Keratinocyte (primary cell): ENCODE data around the gene GLRX5. TPM values are rescaled to one million over a fixed set of nuclear protein-coding genes. Genes with fewer than 3 reads are reported as not detected.

Experiments
- DNase-seq: peaks from one replicate; pipeline ENCODE4 v3.0.0-alpha.2; 2011; ENCODE audit warnings: low read depth, missing footprints, low spot score
- FAIRE-seq: peaks from 2 replicates; lab custom pipeline; 2011; peaks lifted over from hg19 to GRCh38; lab: Jason Lieb, UNC
- H2AFZ ChIP-seq: 2 replicates; pipeline ENCODE4 v1.6.0; 2012; ENCODE audit warnings: low read length, control low read depth, inconsistent platforms; ENCODE audit not compliant: control insufficient read depth
- H3K27ac ChIP-seq: 2 replicates; pipeline ENCODE4 v1.5.1; 2011; ENCODE audit warnings: low read length; ENCODE audit not compliant: control insufficient read depth, insufficient read depth
- H3K27me3 ChIP-seq: 3 replicates; pipeline ENCODE4 v1.6.0; 2011; ENCODE audit warnings: low read length; ENCODE audit not compliant: control insufficient read depth, insufficient read depth; ENCODE audit errors: extremely low read depth
- H3K36me3 ChIP-seq, 2 experiments: 2 replicates in 1 of 2; 3 replicates in 1 of 2; pipeline ENCODE4 v1.5.1; 2011; ENCODE audit warnings: low read length in 2 of 2, mild to moderate bottlenecking in 1 of 2; ENCODE audit not compliant: control insufficient read depth in 2 of 2, insufficient read depth in 2 of 2; ENCODE audit errors: extremely low read depth in 1 of 2
- H3K4me1 ChIP-seq: 3 replicates; pipeline ENCODE4 v1.5.1; 2011; ENCODE audit warnings: low read length; ENCODE audit not compliant: control insufficient read depth, insufficient read depth; ENCODE audit errors: extremely low read depth
- H3K4me2 ChIP-seq: 3 replicates; pipeline ENCODE4 v1.6.0; 2011; ENCODE audit warnings: low read depth, low read length; ENCODE audit not compliant: control insufficient read depth, insufficient read depth; ENCODE audit errors: extremely low read depth
- H3K4me3 ChIP-seq, 3 experiments: fragments of 200-600 bp in 1 of 3; sonication (generic) in 1 of 3; 2 replicates in 2 of 3; 3 replicates in 1 of 3; pipeline ENCODE4 v1.5.1; 2011 to 2016; ENCODE audit warnings: low read length in 3 of 3, mild to moderate bottlenecking in 3 of 3, control low read depth in 2 of 3, inconsistent platforms in 1 of 3, low read depth in 1 of 3, mixed read lengths in 1 of 3, mixed run types in 1 of 3, moderate library complexity in 1 of 3; ENCODE audit not compliant: control insufficient read depth in 2 of 3, insufficient read depth in 2 of 3; ENCODE audit errors: extremely low read depth in 1 of 3
- H3K79me2 ChIP-seq: 2 replicates; pipeline ENCODE4 v1.6.0; 2012; ENCODE audit warnings: low read length; ENCODE audit not compliant: control insufficient read depth, insufficient read depth
- H3K9ac ChIP-seq: 3 replicates; pipeline ENCODE4 v1.6.0; 2011; ENCODE audit warnings: low read length; ENCODE audit not compliant: control insufficient read depth, insufficient read depth; ENCODE audit errors: extremely low read depth
- H3K9me1 ChIP-seq: 3 replicates; pipeline ENCODE4 v1.6.0; 2011; ENCODE audit warnings: low read length; ENCODE audit not compliant: control insufficient read depth, insufficient read depth; ENCODE audit errors: extremely low read depth
- H3K9me3 ChIP-seq: 2 replicates; pipeline ENCODE4 v1.5.1; 2012; ENCODE audit warnings: low read depth, low read length; ENCODE audit not compliant: control insufficient read depth
- H4K20me1 ChIP-seq: 3 replicates; pipeline ENCODE4 v1.6.0; 2011; ENCODE audit warnings: low read length; ENCODE audit not compliant: control insufficient read depth, insufficient read depth; ENCODE audit errors: extremely low read depth
- EZH2 ChIP-seq: IDR thresholded peaks from one replicate; pipeline ENCODE4 v1.6.1; 2012; ENCODE audit warnings: inconsistent platforms, mild to moderate bottlenecking, low read length, moderate library complexity
- dilution Hi-C: fragments of 300-500 bp; cut with MboI; formaldehyde crosslinking; loops from one replicate; pipeline ENCODE4 v1.7.0; 2020; ENCODE audit warnings: low sequenced_read_pairs; ENCODE audit not compliant: extremely low pct_ligation_motif_present
- polyA plus RNA-seq, 5 experiments: library from polyadenylated mRNA; depleted of rRNA in 3 of 5; stranded (reverse) in 3 of 5; stranded (forward) in 1 of 5; unstranded in 1 of 5; fragments of >200 nt; gene quantifications; 1 replicate in 1 of 5; 2 replicates in 3 of 5; 3 replicates in 1 of 5; pipeline versions ENCODE4 v1.2.1 to v1.2.3, GENCODE V29; 2011 to 2012; ENCODE audit warnings: missing spikeins in 2 of 5, low read depth in 1 of 5, low replicate concordance in 1 of 5
- TF ChIP-seq, protein P1 (sequence below), 3 experiments: IDR thresholded peaks in 1 of 3; conservative IDR thresholded peaks in 1 of 3; optimal IDR thresholded peaks in 1 of 3; 2 replicates in 2 of 3; 3 replicates in 1 of 3; pipeline versions ENCODE3 to v1.5.1; 2011; ENCODE audit warnings: low read length in 3 of 3, mild to moderate bottlenecking in 3 of 3, moderate library complexity in 2 of 3, control low read depth in 1 of 3, inconsistent platforms in 1 of 3; ENCODE audit not compliant: insufficient read depth in 2 of 3; ENCODE audit errors: extremely low read depth in 1 of 3

Gene GLRX5
- polyA plus RNA-seq, 1 donor (not counting 4 experiments of a cell fraction or from before 2014, with no cell fraction given): 60.9 TPM

GRCh38 chr14:95529216-95529615, 5.6 kb upstream of the GLRX5 start:
- H4K20me1 ChIP-seq: peaks cover 11% of the 10 kb centered on the region
- no peak for FAIRE-seq
- TF ChIP-seq, protein P1, sequence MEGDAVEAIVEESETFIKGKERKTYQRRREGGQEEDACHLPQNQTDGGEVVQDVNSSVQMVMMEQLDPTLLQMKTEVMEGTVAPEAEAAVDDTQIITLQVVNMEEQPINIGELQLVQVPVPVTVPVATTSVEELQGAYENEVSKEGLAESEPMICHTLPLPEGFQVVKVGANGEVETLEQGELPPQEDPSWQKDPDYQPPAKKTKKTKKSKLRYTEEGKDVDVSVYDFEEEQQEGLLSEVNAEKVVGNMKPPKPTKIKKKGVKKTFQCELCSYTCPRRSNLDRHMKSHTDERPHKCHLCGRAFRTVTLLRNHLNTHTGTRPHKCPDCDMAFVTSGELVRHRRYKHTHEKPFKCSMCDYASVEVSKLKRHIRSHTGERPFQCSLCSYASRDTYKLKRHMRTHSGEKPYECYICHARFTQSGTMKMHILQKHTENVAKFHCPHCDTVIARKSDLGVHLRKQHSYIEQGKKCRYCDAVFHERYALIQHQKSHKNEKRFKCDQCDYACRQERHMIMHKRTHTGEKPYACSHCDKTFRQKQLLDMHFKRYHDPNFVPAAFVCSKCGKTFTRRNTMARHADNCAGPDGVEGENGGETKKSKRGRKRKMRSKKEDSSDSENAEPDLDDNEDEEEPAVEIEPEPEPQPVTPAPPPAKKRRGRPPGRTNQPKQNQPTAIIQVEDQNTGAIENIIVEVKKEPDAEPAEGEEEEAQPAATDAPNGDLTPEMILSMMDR (optimal IDR thresholded peaks at IDR 0.05 in 1 of 3, IDR thresholded peaks at IDR 0.05 in 1 of 3, conservative IDR thresholded peaks at IDR 0.05 in 1 of 3; ENCODE audit: extremely low read depth in 1 of 3, insufficient read depth in 2 of 3, low read length in 3 of 3): no peak
- TF ChIP-seq EZH2: no peak
- H3K9me3 ChIP-seq: no peaks in the 10 kb centered on the region
- H3K4me2 ChIP-seq: no peak overlapping the region
- no peak overlapping the region for H2AFZ ChIP-seq
- no peaks in the 10 kb centered on the region for H3K27me3 ChIP-seq
- H3K36me3 ChIP-seq: peaks cover 1 to 6% of the 10 kb centered on the region in 2 experiments
- peaks cover 52% of the 10 kb centered on the region for H3K79me2 ChIP-seq
- H3K4me3 ChIP-seq: no peak overlapping the region
- dilution Hi-C loops: no loop called here
- peaks cover 2% of the 10 kb centered on the region for H3K9me1 ChIP-seq
- H3K4me1 ChIP-seq: peaks cover 47% of the 10 kb centered on the region
- DNase-seq: no peak
- no peak overlapping the region for H3K27ac ChIP-seq
- H3K9ac ChIP-seq: no peak overlapping the region

DNA sequence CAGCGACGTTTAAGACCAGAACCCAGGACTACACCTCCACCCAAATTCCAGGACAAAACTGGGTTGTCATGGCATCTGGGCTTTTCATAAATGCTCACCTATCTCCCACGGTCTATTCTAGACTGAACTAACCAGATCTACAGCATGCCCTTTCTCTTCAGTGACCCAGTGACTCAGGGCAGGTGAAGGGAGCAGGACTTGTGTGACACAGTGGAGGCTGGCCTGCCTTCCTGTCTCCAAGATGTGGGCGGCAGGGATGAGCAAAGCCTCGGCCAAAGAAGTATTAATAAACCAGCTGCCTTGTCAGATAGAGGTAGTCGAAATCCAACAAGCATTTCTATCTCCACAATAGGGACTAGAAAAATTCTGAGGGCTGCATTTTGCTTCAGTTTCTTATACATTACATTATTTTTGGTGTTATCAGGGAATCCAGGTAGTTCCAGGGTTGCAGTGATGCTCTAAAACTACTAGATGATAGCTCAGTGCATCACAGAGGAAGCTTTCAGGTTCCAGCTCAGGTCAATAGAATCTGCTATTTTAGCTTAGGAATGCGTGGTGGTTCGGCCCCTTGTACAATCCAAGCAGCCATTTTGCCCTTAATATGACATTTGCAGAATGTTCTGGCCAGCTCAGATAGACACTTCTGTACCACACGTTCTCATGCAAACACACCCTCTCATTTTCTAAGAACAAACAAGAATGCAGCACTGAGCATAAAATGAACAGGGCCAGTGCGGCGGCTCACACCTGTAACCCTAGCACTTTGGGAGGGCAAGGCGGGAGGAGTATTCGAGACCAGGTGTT, 4.2 kb upstream of the GLRX5 start:
- no peak for FAIRE-seq
- no peaks in the 10 kb centered on the region for H3K27me3 ChIP-seq
- peak overlapping the region; percentile 22 for H3K27ac ChIP-seq
- no peak overlapping the region for H3K9ac ChIP-seq
- H3K4me1 ChIP-seq: peaks cover 39% of the 10 kb centered on the region
- no peak overlapping the region for H3K4me3 ChIP-seq
- no peak overlapping the region for H2AFZ ChIP-seq
- no peak for TF ChIP-seq EZH2
- TF ChIP-seq, protein P1 (optimal IDR thresholded peaks at IDR 0.05 in 1 of 3, IDR thresholded peaks at IDR 0.05 in 1 of 3, conservative IDR thresholded peaks at IDR 0.05 in 1 of 3; ENCODE audit: extremely low read depth in 1 of 3, insufficient read depth in 2 of 3, low read length in 3 of 3): no peak
- dilution Hi-C loops: no loop called here
- no peak overlapping the region for H3K4me2 ChIP-seq
- peaks cover 59% of the 10 kb centered on the region for H3K79me2 ChIP-seq
- no peaks in the 10 kb centered on the region for H3K9me3 ChIP-seq
- peaks cover 2% of the 10 kb centered on the region for H3K9me1 ChIP-seq
- DNase-seq: no peak
- peaks cover 1 to 6% of the 10 kb centered on the region in 2 experiments for H3K36me3 ChIP-seq
- H4K20me1 ChIP-seq: peaks cover 11% of the 10 kb centered on the region
